ENCODE data around the gene MLLT1. TPM values are rescaled to one million over a fixed set of nuclear protein-coding genes. Genes with fewer than 3 reads are reported as not detected.

MLLT1 gene
- total and polyA plus RNA-seq, 10 of the 15 experiments (the other 5 are each of a cell fraction or from before 2014, with no cell fraction given), result 0.16 to 61.1 (median 8.5) TPM

GRCh38 chr19:6221220-6221877 lies 58.4 kb downstream of the MLLT1 start (continued):
- TF ChIP-seq EGR1 (IDR thresholded peaks at IDR 0.05; ENCODE audit: borderline replicate concordance in 1 of 2, low read depth in 2 of 2, low read length in 2 of 2) (no peak), USF1 (IDR thresholded peaks at IDR 0.05; ENCODE audit: borderline replicate concordance, extremely low read length, insufficient read depth, low read depth, low read length) (no peak), CHD1 (IDR thresholded peaks at IDR 0.05; ENCODE audit: low read depth, low read length) (no peak), FOXK2 (IDR thresholded peaks at IDR 0.05) (no peak), ETV6 (conservative IDR thresholded peaks at IDR 0.05 in 1 of 2, IDR thresholded peaks at IDR 0.05 in 1 of 2; ENCODE audit: borderline replicate concordance in 1 of 2, low read depth in 1 of 2) (no peak), E2F4 (IDR thresholded peaks at IDR 0.05; ENCODE audit: low read depth, low read length) (no peak), CHD2 (IDR thresholded peaks at IDR 0.05; ENCODE audit: borderline replicate concordance, low read depth, low read length) (no peak), CREB1 (IDR thresholded peaks at IDR 0.05; ENCODE audit: low read depth) (no peak)

- no peaks in the 10 kb centered on the region for H3K9me3 ChIP-seq (replicated peaks; ENCODE audit: control insufficient read depth, insufficient read depth, low read length)
- FAIRE-seq (no peak), ATAC-seq (no peak), DNase-seq (ENCODE audit: low read depth, low spot score) (no peak)
- no peak overlapping the region for H2AFZ ChIP-seq (ENCODE audit: control insufficient read depth, low read depth, low read length)
- WGBS (ENCODE audit: insufficient coverage, insufficient replicate concordance, low lambda C conversion rate, missing lambda C conversion rate), result 82% methylated on average over 28 of the region's 28 CpGs
- no peaks in the 10 kb centered on the region for H3K27me3 ChIP-seq (replicated peaks in 1 of 2; ENCODE audit: control insufficient read depth in 2 of 2, insufficient read depth in 2 of 2, low read length in 1 of 2)
- no peaks in the 10 kb centered on the region for H3K4me1 ChIP-seq (ENCODE audit: control insufficient read depth, insufficient read depth, low read length)
- TF ChIP-seq RUNX3 (IDR thresholded peaks at IDR 0.05; ENCODE audit: low read length) (no peak), ELK1 (IDR thresholded peaks at IDR 0.05; ENCODE audit: low read depth, low read length) (no peak)
- intact Hi-C loops (cut with micrococcal nuclease; ENCODE audit: unreplicated experiment), result no loop called here
- no peak overlapping the region for H3K4me2 ChIP-seq (ENCODE audit: control insufficient read depth, insufficient read depth)
- no peak overlapping the region for H3K27ac ChIP-seq (ENCODE audit: control insufficient read depth, insufficient read depth)
- BruUV-seq (replicated peaks), result no TSS peak
- H3K9ac ChIP-seq (ENCODE audit: control insufficient read depth, insufficient read depth, low read length), result no peak overlapping the region
- H4K20me1 ChIP-seq (ENCODE audit: control insufficient read depth, insufficient read depth), result no peaks in the 10 kb centered on the region
- CTCF ChIA-PET, result interaction anchor here (0.6 to 4.3 kb wide), 3 partner anchors 60 to 128 kb away, joined by 3 to 28 read pairs (median 3); no protein-coding TSS in a partner anchor
- H3K36me3 ChIP-seq (ENCODE audit: control insufficient read depth in 2 of 2, insufficient read depth in 2 of 2, low read length in 1 of 2), result peaks cover 9 to 44% of the 10 kb centered on the region in 2 experiments
- SMC1A ChIA-PET (ENCODE audit: uncharacterized antibody, unreplicated experiment), result no interaction called here
- H3K79me2 ChIP-seq (ENCODE audit: control insufficient read depth, insufficient read depth, low read length), result no peaks in the 10 kb centered on the region
- RAD21 ChIA-PET (ENCODE audit: unreplicated experiment), result no interaction called here
- in situ Hi-C loops (cut with MboI), result no loop called here
- POLR2A ChIA-PET, result no interaction called here
- H3K4me3 ChIP-seq, result no peak overlapping the region
These were observed 59.2 kb downstream of the MLLT1 start for GRCh38 chr19:6220385-6221191.
